ENCODE results near the gene CAP2.

DNA sequence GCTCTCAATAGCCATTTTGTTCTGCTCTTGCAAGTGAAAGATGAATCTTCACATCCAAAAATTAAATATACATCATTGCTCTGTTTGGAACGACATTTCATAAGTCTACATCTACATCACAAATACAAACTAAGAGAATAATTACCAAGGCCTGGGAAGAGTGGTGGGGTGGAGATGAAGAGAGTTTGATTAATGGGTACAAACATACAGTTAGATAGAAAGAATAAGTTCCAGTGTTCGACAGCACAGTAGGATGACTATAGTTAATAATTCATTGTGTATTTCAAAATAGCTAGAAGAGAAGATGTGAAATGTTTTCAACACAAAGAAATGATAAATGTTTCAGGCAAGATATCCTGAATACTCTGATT is 38.0 kb upstream of the CAP2 start:
- no peak for TF ChIP-seq ZNF274 (IDR thresholded peaks at IDR 0.05; ENCODE audit: low read depth, low read length)
- TF ChIP-seq SUZ12 (IDR thresholded peaks at IDR 0.05; ENCODE audit: extremely low read depth, insufficient read depth, insufficient read length), result no peak
